OCI-LY7 (cell line): ENCODE results near the gene PFDN4.

Source experiments
- EZH2phosphoT487 ChIP-seq: fragments of 200-600 bp; sonication (generic); IDR thresholded peaks from 2 replicates; pipeline ENCODE4 v1.6.1; 2018; ENCODE audit warnings: low read depth, borderline replicate concordance, mild to moderate bottlenecking, mixed run types, antibody characterized with exemption, low read length, moderate library complexity, mixed read lengths
- TF ChIP-seq, protein P1 (sequence below): fragments of 200-600 bp; sonication (generic); conservative IDR thresholded peaks from 2 replicates; pipeline ENCODE4 v1.5.1; 2014; ENCODE audit warnings: mild to moderate bottlenecking, antibody characterized with exemption, low read length, moderate library complexity, mixed read lengths

- TF ChIP-seq, protein P1, sequence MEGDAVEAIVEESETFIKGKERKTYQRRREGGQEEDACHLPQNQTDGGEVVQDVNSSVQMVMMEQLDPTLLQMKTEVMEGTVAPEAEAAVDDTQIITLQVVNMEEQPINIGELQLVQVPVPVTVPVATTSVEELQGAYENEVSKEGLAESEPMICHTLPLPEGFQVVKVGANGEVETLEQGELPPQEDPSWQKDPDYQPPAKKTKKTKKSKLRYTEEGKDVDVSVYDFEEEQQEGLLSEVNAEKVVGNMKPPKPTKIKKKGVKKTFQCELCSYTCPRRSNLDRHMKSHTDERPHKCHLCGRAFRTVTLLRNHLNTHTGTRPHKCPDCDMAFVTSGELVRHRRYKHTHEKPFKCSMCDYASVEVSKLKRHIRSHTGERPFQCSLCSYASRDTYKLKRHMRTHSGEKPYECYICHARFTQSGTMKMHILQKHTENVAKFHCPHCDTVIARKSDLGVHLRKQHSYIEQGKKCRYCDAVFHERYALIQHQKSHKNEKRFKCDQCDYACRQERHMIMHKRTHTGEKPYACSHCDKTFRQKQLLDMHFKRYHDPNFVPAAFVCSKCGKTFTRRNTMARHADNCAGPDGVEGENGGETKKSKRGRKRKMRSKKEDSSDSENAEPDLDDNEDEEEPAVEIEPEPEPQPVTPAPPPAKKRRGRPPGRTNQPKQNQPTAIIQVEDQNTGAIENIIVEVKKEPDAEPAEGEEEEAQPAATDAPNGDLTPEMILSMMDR, result no peak
- no peak for TF ChIP-seq EZH2phosphoT487
These were observed 7.4 kb downstream of the PFDN4 start for GRCh38 chr20:54215157-54215789.
